Lower leg skin (tissue), 3 donors: ENCODE measurements around the gene GLS.

Source experiments
- POLR2A ChIP-seq, 2 donors: fragments of 450-650 bp; IDR thresholded peaks; one replicate each; pipeline ENCODE4 v1.6.1; 2016 to 2017; ENCODE audit warnings: antibody characterized with exemption in 2 of 2, mild to moderate bottlenecking in 1 of 2, moderate library complexity in 1 of 2
- TF ChIP-seq, protein P1 (sequence below), 3 donors: fragments of 450-650 bp; IDR thresholded peaks; one replicate each; pipeline ENCODE4 v1.5.1; 2016; ENCODE audit warnings: antibody characterized with exemption in 3 of 3, mild to moderate bottlenecking in 3 of 3, moderate library complexity in 2 of 3

DNA sequence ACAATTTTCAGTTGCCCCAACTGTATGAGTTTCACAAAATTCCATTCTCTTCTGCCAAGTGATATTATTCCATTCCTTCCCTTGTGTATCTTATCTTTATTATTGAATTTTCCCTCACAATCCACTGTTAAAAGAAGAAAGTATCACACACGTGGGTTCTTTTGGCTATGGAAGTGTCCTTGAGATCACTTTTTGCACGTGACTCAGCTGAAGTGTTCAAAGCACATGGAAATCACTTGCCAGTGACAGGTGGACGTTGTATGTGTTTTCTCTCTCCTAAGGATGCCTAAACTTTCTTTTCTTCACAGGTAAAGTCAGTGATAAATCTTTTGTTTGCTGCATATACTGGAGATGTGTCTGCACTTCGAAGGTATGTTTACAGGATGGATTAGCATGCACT, 72.6 kb downstream of the GLS start:
- TF ChIP-seq POLR2A (IDR thresholded peaks at IDR 0.05): no peak
- TF ChIP-seq, protein P1, sequence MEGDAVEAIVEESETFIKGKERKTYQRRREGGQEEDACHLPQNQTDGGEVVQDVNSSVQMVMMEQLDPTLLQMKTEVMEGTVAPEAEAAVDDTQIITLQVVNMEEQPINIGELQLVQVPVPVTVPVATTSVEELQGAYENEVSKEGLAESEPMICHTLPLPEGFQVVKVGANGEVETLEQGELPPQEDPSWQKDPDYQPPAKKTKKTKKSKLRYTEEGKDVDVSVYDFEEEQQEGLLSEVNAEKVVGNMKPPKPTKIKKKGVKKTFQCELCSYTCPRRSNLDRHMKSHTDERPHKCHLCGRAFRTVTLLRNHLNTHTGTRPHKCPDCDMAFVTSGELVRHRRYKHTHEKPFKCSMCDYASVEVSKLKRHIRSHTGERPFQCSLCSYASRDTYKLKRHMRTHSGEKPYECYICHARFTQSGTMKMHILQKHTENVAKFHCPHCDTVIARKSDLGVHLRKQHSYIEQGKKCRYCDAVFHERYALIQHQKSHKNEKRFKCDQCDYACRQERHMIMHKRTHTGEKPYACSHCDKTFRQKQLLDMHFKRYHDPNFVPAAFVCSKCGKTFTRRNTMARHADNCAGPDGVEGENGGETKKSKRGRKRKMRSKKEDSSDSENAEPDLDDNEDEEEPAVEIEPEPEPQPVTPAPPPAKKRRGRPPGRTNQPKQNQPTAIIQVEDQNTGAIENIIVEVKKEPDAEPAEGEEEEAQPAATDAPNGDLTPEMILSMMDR (IDR thresholded peaks at IDR 0.05): no peak
